GM13976 (cell line): ENCODE data around the gene VSTM2B.
"Not testable (repeated sequence)": the region's sequence is repeated elsewhere in the genome, so short reads cannot be mapped to it uniquely, and the experiment has no call there.

Source experiments
- DNase-seq: peaks from one replicate; pipeline ENCODE4 v3.0.0; 2012; ENCODE audit warnings: low spot score
- in situ Hi-C: fragments of 300-500 bp; cut with MboI; formaldehyde crosslinking; loops from one replicate; pipeline ENCODE4 v1.12.0; 2022; ENCODE audit warnings: low sequenced_read_pairs, mixed read lengths, inconsistent platforms; ENCODE audit not compliant: unreplicated experiment
- TF ChIP-seq, protein P1 (sequence below): IDR thresholded peaks from 2 replicates; pipeline ENCODE4 v1.5.1; 2012; ENCODE audit warnings: borderline replicate concordance, mild to moderate bottlenecking; ENCODE audit not compliant: insufficient read depth; ENCODE audit errors: extremely low read depth, missing control alignments, control extremely low read depth

VSTM2B gene

DNA sequence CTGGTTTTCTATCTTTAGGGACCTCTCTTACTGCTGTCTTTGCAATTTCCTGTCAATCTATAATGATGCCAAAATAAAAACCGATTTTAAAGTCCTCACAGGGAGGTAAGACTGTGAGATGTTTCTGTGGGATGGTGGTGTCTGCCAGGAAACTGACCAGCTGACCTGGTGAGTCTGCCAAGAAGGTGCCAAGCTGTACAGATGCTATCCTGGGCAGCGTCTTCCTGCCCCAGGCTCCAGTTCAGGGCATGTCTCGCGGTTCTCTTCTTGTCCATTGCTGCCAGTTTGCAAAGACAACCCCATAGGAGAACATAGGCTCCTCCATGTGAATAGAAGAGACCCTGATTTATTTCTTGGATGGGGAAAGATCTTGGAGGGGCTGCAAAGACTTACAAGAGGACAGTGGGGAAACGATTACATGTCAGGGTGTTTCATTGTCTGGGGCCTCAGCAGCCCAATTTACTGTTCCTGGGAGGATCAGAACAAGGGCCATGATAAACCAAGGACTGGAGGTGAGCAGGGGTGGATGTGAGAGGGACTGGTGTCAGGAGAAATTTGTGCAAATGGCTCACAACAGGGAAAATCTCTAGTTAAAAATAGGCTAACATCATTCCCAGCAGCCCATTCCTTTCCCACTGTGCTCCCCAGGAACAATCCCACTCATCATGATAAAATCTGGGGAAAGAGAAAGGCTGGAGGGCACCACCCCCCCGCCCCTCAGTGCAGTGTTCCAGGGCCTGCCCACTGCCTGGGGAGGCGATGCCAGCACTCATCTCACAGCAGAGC lies 42.7 kb upstream of the VSTM2B start:
- TF ChIP-seq, protein P1, sequence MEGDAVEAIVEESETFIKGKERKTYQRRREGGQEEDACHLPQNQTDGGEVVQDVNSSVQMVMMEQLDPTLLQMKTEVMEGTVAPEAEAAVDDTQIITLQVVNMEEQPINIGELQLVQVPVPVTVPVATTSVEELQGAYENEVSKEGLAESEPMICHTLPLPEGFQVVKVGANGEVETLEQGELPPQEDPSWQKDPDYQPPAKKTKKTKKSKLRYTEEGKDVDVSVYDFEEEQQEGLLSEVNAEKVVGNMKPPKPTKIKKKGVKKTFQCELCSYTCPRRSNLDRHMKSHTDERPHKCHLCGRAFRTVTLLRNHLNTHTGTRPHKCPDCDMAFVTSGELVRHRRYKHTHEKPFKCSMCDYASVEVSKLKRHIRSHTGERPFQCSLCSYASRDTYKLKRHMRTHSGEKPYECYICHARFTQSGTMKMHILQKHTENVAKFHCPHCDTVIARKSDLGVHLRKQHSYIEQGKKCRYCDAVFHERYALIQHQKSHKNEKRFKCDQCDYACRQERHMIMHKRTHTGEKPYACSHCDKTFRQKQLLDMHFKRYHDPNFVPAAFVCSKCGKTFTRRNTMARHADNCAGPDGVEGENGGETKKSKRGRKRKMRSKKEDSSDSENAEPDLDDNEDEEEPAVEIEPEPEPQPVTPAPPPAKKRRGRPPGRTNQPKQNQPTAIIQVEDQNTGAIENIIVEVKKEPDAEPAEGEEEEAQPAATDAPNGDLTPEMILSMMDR: no peak
- DNase-seq: no peak
- in situ Hi-C loops: no loop called here

DNA sequence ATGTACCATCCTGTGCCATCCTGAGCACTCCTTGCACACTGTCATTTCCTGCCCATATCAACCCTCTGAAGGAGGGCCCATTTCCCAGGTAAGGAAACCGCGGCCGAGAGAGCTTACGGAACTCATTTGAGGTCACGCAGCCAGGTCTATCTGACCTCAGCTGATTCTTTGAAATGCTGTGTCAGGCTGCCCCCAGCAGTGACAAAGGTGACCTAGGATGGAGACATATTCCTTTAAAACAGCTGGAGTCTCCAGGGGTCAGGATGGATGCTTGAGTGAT lies 42.2 kb upstream of the VSTM2B start:
- TF ChIP-seq, protein P1: no peak
- DNase-seq: no peak
- in situ Hi-C loops: no loop called here

DNA sequence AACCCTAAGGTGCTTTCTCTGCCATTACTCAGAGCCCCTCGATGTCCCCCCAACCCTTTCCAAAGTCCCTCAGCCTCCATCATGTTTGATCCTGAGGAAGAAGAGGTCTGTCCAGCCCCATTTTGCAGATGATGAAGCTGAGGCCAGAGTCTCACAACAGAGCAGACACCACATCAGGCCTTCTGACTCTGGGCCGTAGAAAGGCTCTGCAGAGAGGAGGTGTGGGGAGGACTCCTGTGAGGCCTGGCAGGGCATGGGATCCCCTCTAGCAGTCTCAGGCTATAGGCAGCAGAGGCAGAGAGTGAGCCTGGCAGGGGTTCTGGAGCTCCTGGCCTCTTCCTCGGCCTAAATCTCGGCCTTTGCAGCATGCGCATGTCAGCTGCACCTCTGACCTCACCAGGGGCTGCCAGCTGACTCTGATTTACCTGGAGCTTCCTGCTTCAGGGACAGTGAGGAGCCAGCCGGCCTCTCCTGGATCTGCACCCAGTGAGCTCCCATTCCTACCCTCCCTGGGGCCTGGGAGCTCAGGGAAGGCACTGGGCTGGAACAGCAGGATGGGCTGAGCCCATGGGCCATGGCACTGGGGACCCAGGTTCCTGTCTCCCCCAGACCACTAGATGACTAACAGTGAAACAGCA lies 41.7 kb upstream of the VSTM2B start:
- TF ChIP-seq, protein P1: no peak
- in situ Hi-C loops: no loop called here
- no peak for DNase-seq

DNA sequence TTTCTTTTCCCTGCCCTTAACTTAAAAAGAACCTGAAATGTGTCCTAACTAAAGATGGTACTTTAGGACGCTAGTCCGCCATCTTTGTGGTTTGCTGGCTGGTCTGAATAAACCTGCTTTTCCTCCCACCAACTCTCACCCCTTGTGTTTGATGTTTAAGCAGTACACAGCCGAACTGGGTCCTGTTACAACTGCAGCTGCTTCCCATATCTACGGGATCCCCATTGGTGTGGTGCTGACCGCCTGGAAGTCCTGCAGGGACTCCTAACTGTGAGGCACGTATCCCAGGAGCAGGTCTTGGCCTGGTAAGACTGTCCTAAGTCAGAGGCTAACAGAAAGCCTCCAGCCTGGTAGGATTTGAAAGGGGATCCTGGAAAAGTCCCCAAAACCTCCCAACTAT lies 40.9 kb upstream of the VSTM2B start:
- TF ChIP-seq, protein P1: no peak
- no peak for DNase-seq
- in situ Hi-C loops: no loop called here

DNA sequence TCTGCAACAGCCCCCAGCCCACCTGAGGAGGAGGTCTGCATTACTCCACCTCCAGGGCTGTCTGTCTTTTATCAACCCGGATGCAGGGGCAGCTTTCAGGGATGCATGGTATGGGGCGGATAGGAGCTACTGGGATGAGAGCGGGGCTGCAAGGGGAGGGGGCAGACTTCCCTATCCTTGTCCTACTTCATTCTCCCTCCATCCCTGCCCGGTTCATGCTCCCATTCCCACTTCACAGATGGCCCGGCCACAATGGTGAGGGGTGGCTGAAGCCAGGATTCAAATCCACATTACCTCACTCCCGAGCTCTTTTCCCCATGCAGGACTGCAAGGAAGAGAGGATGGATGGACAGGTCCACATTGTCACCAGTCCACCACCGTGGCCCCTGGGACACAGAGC lies 40.5 kb upstream of the VSTM2B start:
- in situ Hi-C loops: no loop called here

DNA sequence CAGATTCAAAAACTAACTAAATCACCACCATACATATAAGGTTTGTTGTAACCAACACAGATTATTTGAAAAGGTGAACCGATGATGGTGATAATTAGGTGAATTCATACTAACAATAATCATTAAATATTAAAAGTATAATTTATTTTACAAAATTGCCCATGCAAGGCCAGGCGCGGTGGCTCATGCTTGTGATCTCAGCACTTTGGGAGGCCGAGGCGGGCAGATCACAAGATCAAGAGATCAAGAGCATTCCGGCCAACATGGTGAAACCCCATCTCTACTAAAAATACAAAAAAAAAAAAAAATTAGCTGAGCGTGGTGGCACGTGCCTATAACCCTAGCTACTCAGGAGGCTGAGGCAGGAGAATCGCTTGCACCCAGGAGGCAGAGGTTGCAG lies 38.8 kb upstream of the VSTM2B start:
- in situ Hi-C loops, DNase-seq: not testable (repeated sequence)

More for the DNA sequence above, 40.5 kb upstream of the VSTM2B start:
- no peak for DNase-seq
- TF ChIP-seq, protein P1: no peak

DNA sequence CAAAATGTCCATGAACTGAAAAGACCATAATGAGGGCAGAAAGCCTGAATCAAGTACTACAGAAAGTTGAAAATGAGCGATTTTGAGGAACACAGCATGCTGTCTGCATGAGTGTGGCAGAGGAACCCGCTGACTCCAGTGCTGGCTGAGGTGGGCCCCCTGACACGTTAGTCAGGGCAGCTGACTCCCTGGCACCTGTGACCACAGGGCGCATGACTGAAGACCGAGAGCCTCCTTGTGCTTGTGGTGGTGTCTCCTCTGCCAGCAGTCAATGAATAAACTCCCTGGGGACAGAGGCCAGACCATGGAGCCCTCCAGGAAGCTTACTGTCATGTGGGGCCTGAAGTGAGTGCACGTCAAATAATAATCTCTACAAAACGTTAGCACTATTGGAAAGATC lies 38.4 kb upstream of the VSTM2B start:
- in situ Hi-C loops: no loop called here
- no peak for DNase-seq
- TF ChIP-seq, protein P1: no peak
